Left lung (tissue), 14 donors: ENCODE measurements around the gene CASP8AP2. TPM values are rescaled to one million over a fixed set of nuclear protein-coding genes. Genes with fewer than 3 reads are reported as not detected.
"Not testable (repeated sequence)": the region's sequence is repeated elsewhere in the genome, so short reads cannot be mapped to it uniquely, and the experiment has no call there.

Experiments
- ATAC-seq: fragments of 200-7000 bp; cut with Tn5 transposase; one replicate; pipeline ENCODE4 v1.9.1; 2020; ENCODE audit warnings: moderate library complexity
- DNase-seq, 4 donors: peaks; one replicate each; pipeline ENCODE4 v3.0.0-alpha.2; 2013 to 2020
- H3K27ac ChIP-seq, 2 donors: fragments of 200-600 bp; sonication (generic) in 1 of 2; one replicate each; pipeline versions ENCODE4 v1.5.0 to v1.8.0; 2020 to 2021
- H3K27me3 ChIP-seq, 2 donors: fragments of 200-600 bp; sonication (generic) in 1 of 2; one replicate each; pipeline versions ENCODE4 v1.5.0 to v1.8.0; 2020 to 2021
- H3K36me3 ChIP-seq, 2 donors: fragments of 200-600 bp; sonication (generic) in 1 of 2; one replicate each; pipeline versions ENCODE4 v1.5.0 to v1.8.0; 2020 to 2021
- H3K4me1 ChIP-seq, 2 donors: fragments of 200-600 bp; one replicate each; pipeline ENCODE4 v1.8.0; 2021
- H3K4me3 ChIP-seq, 2 donors: fragments of 200-600 bp; sonication (generic) in 1 of 2; one replicate each; pipeline versions ENCODE4 v1.5.0 to v1.8.0; 2020 to 2021; ENCODE audit warnings: mild to moderate bottlenecking in 1 of 2
- H3K9me3 ChIP-seq, 2 donors: fragments of 200-600 bp; sonication (generic) in 1 of 2; one replicate each; pipeline versions ENCODE4 v1.5.0 to v1.8.0; 2020 to 2021
- CTCF ChIP-seq, 2 donors: fragments of 200-600 bp; sonication (generic) in 1 of 2; IDR thresholded peaks; one replicate each; pipeline versions ENCODE4 v1.5.0 to v1.8.0; 2021; ENCODE audit warnings: antibody characterized with exemption in 2 of 2
- intact Hi-C, 2 donors: fragments of 100-400 bp; cut with DNase I; formaldehyde crosslinking; loops; one replicate each; pipeline versions ENCODE4 v1.11.2 to v1.14.2; 2022
- long read RNA-seq, 12 donors: library from polyadenylated mRNA in 2 of 12; unstranded in 2 of 12; transcript quantifications; one replicate each; pipeline ENCODE4 v2.0.0 and lab custom pipeline, GENCODE V29; 2019 to 2026
- polyA plus RNA-seq, 6 donors: library from polyadenylated mRNA; unstranded; fragments of 120-200 nt; gene quantifications; one replicate each; pipeline ENCODE4 v1.2.1, GENCODE V29; 2013; ENCODE audit not compliant: insufficient read length in 6 of 6
- total RNA-seq, 2 donors: library from RNA; stranded (reverse); fragmentation: NEBNext Ultra II Directional; extraction: Animal tissue kit (Norgen Biotek cat#: 25700); gene quantifications; one replicate each; pipeline ENCODE4 v1.2.1, GENCODE V29; 2021
- donor health status: DM: no; HTN: yes; CAD: no.
- donor health status: DM: no; HTN: no; CAD: no.

The CASP8AP2 gene
- total RNA-seq (10 to 100 TPM; 15.9 to 16.4 TPM), polyA plus RNA-seq (10 to 100 TPM; 21.7 to 30.0 (median 24.8) TPM)
- long read RNA-seq, donor 1, partial matches to known transcripts = 24 of 26 reads
- long read RNA-seq, donor 1, other reads (novel, unspliced or antisense) = 0 of 26 reads
- long read RNA-seq, donor 2, partial matches to known transcripts = 8 of 11 reads
- long read RNA-seq, donor 2, other reads (novel, unspliced or antisense) = 0 of 11 reads
- long read RNA-seq, donor 3 = 0 reads
- long read RNA-seq, donor 4, partial matches to known transcripts = 3 of 10 reads
- long read RNA-seq, donor 4, other reads (novel, unspliced or antisense) = 5 of 10 reads
- long read RNA-seq, donor 5 = 0 reads
- long read RNA-seq, donor 6, partial matches to known transcripts = 16 of 18 reads
- long read RNA-seq, donor 6, other reads (novel, unspliced or antisense) = 0 of 18 reads
- long read RNA-seq, donor 7, partial matches to known transcripts = 16 of 18 reads
- long read RNA-seq, donor 7, other reads (novel, unspliced or antisense) = 0 of 18 reads
- long read RNA-seq, donor 8, partial matches to known transcripts = 7 of 12 reads
- long read RNA-seq, donor 8, other reads (novel, unspliced or antisense) = 0 of 12 reads
- long read RNA-seq, donor 9 = 0 reads
- long read RNA-seq, donor 10, partial matches to known transcripts = 0 of 4 reads
- long read RNA-seq, donor 10, other reads (novel, unspliced or antisense) = 1 of 4 reads
- long read RNA-seq, donor 11, partial matches to known transcripts = 0 of 4 reads
- long read RNA-seq, donor 11, other reads (novel, unspliced or antisense) = 0 of 4 reads
- long read RNA-seq, donor 12, partial matches to known transcripts = 0 of 5 reads
- long read RNA-seq, donor 12, other reads (novel, unspliced or antisense) = 0 of 5 reads

GRCh38 chr6:89829472-89830169, at the start of gene CASP8AP2:
CASP8AP2 (plus strand) TSS chr6:89829880.
- Histone ChIP-seq H3K4me3 (peak within 1 kb of the TSS; percentile 76 to 79), H3K4me1 (peaks cover 8 to 13% of the 10 kb centered on the region in 2 donors), H3K36me3 (peaks cover 0 to 14% of the 10 kb centered on the region in 2 donors), H3K27ac (peak within 1 kb of the TSS; percentile 91), H3K9me3 (no peaks in the 10 kb centered on the region), H3K27me3 (no peaks in the 10 kb centered on the region)
- TF ChIP-seq CTCF (IDR thresholded peaks at IDR 0.05) = no peak
- peak; percentile 98 for ATAC-seq
- intact Hi-C loops = no loop called here
- peak; percentile 93 to 99 (median 97) for DNase-seq

GRCh38 chr6:89781070-89782034, 48.3 kb upstream of the CASP8AP2 start:
- Histone ChIP-seq H3K36me3 (peaks cover 5 to 71% of the 10 kb centered on the region in 2 donors), H3K4me3 (no peak overlapping the region), H3K27me3 (no peaks in the 10 kb centered on the region), H3K27ac (no peak overlapping the region), H3K4me1 (no peaks in the 10 kb centered on the region), H3K9me3 (peaks cover 0 to 8% of the 10 kb centered on the region in 2 donors)
- intact Hi-C loops = no loop called here
- no peak for TF ChIP-seq CTCF (IDR thresholded peaks at IDR 0.05)
- ATAC-seq = no peak
- DNase-seq = no peak

- Histone ChIP-seq H3K4me3 (no peak overlapping the region), H3K9me3 (peaks cover 0 to 8% of the 10 kb centered on the region in 2 donors), H3K36me3 (peaks cover 5 to 78% of the 10 kb centered on the region in 2 donors), H3K27ac (no peak overlapping the region), H3K27me3 (no peaks in the 10 kb centered on the region), H3K4me1 (no peaks in the 10 kb centered on the region)
- ATAC-seq (no peak), DNase-seq (no peak)
- no peak for TF ChIP-seq CTCF (IDR thresholded peaks at IDR 0.05)
- intact Hi-C loops = no loop called here
Measured at GRCh38 chr6:89782222-89782621, 47.5 kb upstream of the CASP8AP2 start.

GRCh38 chr6:89783293-89783692, 46.4 kb upstream of the CASP8AP2 start:
- H3K4me1 ChIP-seq, H3K27me3 ChIP-seq, intact Hi-C loops, DNase-seq, ATAC-seq, H3K9me3 ChIP-seq, H3K27ac ChIP-seq, H3K4me3 ChIP-seq: not testable (repeated sequence)
- H3K36me3 ChIP-seq = peaks cover 5 to 88% of the 10 kb centered on the region in 2 donors
